ENCODE data around the gene CATSPER3. TPM values are rescaled to one million over a fixed set of nuclear protein-coding genes. Genes with fewer than 3 reads are reported as not detected.

Gene CATSPER3
- total and polyA plus RNA-seq, 2 of the 8 experiments (the other 6 are each of a cell fraction or from before 2014, with no cell fraction given), result 0.62 TPM; not detected in 1

GRCh38 chr5:135050244-135050767 is 82.6 kb downstream of the CATSPER3 start (continued):
- no peak for TF ChIP-seq ASH2L (IDR thresholded peaks at IDR 0.05; ENCODE audit: low read length)
- no peak for TF ChIP-seq CEBPB (IDR thresholded peaks at IDR 0.05; ENCODE audit: low read depth, low read length)
- TF ChIP-seq RXRA (IDR thresholded peaks at IDR 0.05; ENCODE audit: insufficient read depth, low read depth, low read length), result no peak
- TF ChIP-seq KDM1A (IDR thresholded peaks at IDR 0.05; ENCODE audit: borderline replicate concordance, low read length), result no peak
- no peak for TF ChIP-seq SIRT6 (IDR thresholded peaks at IDR 0.05; ENCODE audit: low read length)
- no peak for TF ChIP-seq SP1 (IDR thresholded peaks at IDR 0.05; ENCODE audit: low read depth, low read length)
- no peak for TF ChIP-seq MAFK (IDR thresholded peaks at IDR 0.05; ENCODE audit: low read depth, low read length)
- TF ChIP-seq FOSL1 (IDR thresholded peaks at IDR 0.05; ENCODE audit: insufficient read depth, low read depth, low read length), result no peak
- TF ChIP-seq BCL11A (IDR thresholded peaks at IDR 0.05; ENCODE audit: low read depth in 2 of 2, low read length in 2 of 2), result no peak
- no peak for TF ChIP-seq POLR2A (IDR thresholded peaks at IDR 0.05; ENCODE audit: control extremely low read depth in 1 of 2, low read depth in 2 of 2, low read length in 2 of 2)
- no peak for TF ChIP-seq TAF7 (optimal IDR thresholded peaks at IDR 0.05; ENCODE audit: borderline replicate concordance, low read depth, low read length)
- no peak for TF ChIP-seq CBX5 (IDR thresholded peaks at IDR 0.05; ENCODE audit: low read depth, low read length)
- no peak for TF ChIP-seq BACH1 (IDR thresholded peaks at IDR 0.05; ENCODE audit: low read length)
- TF ChIP-seq SIX5 (IDR thresholded peaks at IDR 0.05; ENCODE audit: low read depth, low read length), result no peak
- no peak for TF ChIP-seq CTCF (IDR thresholded peaks at IDR 0.05; ENCODE audit: control extremely low read depth in 1 of 3, insufficient read depth in 1 of 3, low read depth in 1 of 3, low read length in 3 of 3)
- TF ChIP-seq CTBP2 (IDR thresholded peaks at IDR 0.05; ENCODE audit: borderline replicate concordance, insufficient read depth, insufficient read length, low read length), result no peak
- TF ChIP-seq SIN3A (conservative IDR thresholded peaks at IDR 0.05 in 1 of 2, IDR thresholded peaks at IDR 0.05 in 1 of 2; ENCODE audit: low read depth in 1 of 2, low read length in 2 of 2), result no peak
- peak in 1 of 2 experiments; percentile 1; a peak in 1 of 4 replicates for TF ChIP-seq RAD21 (IDR thresholded peaks at IDR 0.05 in 1 of 2, conservative IDR thresholded peaks at IDR 0.05 in 1 of 2; ENCODE audit: low read depth in 2 of 2, low read length in 2 of 2)
- no peak for TF ChIP-seq JUND (IDR thresholded peaks at IDR 0.05; ENCODE audit: low read length)
- TF ChIP-seq ATF2 (IDR thresholded peaks at IDR 0.05; ENCODE audit: low read length), result no peak
- TF ChIP-seq NRF1 (IDR thresholded peaks at IDR 0.05; ENCODE audit: low read depth, low read length), result no peak
- no peak for TF ChIP-seq SP4 (IDR thresholded peaks at IDR 0.05; ENCODE audit: low read length)
